ENCODE measurements around the gene AAR2.

DNA sequence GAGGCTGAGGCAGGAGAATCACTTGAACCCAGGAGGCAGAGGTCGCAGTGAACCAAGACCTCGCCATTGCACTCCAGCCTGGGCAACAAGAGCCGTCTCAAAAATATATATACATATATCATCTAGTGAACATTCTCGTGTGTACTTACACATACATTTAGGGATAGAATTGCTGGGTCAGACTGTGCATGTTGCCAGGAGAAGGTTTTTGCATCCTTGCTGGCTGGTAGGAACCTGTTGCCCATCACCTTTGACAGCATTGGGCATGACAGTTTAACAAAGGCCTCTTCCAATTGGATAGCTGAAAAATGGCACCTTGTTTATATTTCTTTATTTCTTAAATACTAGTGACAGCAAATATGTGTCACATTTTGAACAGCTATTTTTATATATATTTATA is 5.4 kb downstream of the AAR2 start:
- no peak for TF ChIP-seq POLR2AphosphoS5 (IDR thresholded peaks at IDR 0.05; ENCODE audit: low read depth, low read length)
- TF ChIP-seq POLR2A (IDR thresholded peaks at IDR 0.05; ENCODE audit: low read depth, low read length): no peak

Measured in GM12892 (cell line).